GM21381 (cell line): ENCODE measurements around the gene FGD1.
"Not testable (repeated sequence)": the region's sequence is repeated elsewhere in the genome, so short reads cannot be mapped to it uniquely, and the experiment has no call there.

Experiments used
- ATAC-seq: cut with Tn5 transposase; IDR thresholded peaks from one replicate; pipeline ENCODE4 v1.9.1; 2021; ENCODE audit warnings: mild to moderate bottlenecking, moderate library complexity; ENCODE audit not compliant: unreplicated experiment

The FGD1 gene

DNA sequence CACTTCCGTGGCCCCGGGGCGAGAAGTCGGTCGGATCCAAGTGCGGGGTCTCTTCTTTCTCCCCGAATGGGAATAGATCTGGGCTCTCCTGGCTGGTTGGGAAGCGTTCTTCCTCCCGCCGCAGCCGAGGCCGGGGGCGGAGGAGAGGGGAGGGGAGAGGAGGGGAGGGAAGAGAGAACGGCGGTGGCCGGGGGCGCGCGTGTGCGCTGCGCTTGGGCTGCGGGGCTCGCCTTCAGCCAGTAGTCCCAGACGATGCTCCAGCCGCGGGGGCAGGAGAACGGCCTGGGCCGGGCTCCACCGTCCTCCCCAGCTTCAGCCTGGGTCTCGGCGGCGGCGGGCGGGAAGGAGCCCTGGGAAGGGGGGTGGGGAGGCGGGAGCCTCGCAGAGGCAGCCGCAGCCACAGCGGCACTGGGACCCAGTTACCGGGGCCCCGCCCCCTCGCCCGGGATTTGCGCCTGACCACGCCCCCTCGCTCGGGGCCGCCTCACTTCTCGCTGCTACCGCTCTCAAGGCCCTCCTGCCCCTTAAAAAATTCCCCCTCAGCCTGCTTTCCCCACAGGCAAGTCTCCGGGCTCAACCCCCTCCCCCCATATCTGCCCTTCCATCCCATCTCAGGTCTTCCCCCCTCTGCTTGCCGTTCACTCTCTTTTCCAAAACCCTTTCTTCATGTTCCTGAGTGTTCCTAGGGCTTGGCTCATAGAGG, at the start of gene FGD1:
TSS of gene FGD1 (minus strand) at position 421 of the 703 bp plus-strand sequence. CDS start 802 bp downstream, outside the sequence.
- no peak for ATAC-seq

- ATAC-seq, result not testable (repeated sequence)
These were observed 46.2 kb upstream of the FGD1 start for GRCh38 chrX:54542239-54542638.

DNA sequence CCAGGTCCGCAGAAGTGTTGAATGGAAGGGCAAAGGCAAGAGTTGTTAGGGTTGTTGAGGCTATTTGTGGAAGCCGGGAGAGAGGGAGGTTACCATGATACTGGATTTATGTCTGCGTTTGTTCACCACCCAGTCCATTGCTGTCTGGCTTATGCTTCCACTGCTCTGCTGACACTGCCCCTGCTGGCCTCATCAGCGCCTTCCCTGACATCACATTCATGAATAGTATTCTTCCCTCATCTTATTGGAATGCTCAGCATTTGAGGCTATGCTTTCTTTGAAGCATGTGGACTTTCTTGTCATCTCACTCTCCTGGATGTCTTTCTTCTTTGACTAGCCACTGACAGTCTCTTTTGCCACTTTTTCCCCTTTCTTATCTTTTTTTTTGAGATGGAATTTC, 44.3 kb upstream of the FGD1 start:
- ATAC-seq, result no peak

DNA sequence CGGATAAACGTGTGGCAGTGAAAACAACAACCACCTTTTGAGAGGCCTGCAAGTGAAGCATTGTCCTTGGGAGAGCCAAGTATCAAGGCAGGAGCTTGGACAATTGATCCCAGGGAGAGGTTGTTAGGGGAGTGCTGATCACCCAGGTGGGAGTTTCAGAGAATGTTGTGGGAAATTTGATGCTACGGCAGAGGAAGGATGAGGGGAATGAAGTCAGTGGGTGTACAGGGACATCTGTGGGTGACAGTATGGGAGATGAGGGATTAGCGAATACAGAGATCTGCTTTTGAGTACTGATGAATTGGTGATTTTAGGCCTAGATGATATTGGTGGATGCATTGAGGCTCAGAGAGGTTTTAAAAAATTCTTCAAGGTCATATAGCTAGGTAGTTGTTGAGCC, 38.2 kb upstream of the FGD1 start:
- no peak for ATAC-seq

- ATAC-seq, result no peak
These were observed 34.4 kb upstream of the FGD1 start for GRCh38 chrX:54530357-54530900.

DNA sequence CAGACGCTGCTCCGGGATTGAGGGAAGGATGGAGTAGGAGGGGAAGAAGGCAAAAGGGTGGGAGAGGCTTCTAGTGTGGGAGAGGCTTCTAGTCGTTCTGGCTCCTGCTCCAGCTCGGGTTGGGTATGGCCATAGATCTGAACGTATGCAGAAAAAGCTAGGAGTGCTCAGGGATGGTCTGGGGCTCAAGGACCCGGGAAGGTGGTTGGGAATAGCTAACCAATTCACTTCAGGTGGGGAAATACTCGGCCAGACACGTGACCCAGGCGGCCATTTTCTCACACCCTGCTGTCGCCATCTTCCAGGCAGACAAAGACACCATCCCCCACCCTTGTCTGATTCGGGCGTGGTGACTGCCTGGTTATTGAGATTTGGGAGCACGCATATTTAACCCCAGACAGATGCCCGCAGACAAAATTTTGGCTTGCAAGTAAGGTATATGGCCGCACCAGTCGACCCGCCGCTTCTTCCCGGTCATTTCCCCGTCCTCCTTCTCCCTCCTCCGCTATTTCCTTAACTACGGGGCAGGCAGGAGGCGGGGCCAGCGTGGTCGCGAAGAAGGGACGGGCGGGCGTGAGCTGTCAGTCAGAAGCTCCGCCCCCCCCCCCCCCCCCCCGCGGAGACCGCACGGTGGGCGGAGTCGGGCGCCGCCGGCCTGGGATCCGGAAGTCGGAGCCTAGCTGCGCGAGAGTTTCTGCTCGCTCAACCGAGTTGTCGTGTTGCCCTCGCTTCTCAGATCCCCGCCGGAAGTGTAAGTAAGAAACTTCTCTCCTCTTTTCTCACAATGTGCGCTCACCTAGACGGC, 33.7 kb upstream of the FGD1 start, which contains the start of gene GNL3L:
TSS of gene GNL3L (plus strand) at position 668 of the 805 bp plus-strand sequence. CDS start 2,348 bp downstream, outside the sequence.
- peak; percentile 84 for ATAC-seq

DNA sequence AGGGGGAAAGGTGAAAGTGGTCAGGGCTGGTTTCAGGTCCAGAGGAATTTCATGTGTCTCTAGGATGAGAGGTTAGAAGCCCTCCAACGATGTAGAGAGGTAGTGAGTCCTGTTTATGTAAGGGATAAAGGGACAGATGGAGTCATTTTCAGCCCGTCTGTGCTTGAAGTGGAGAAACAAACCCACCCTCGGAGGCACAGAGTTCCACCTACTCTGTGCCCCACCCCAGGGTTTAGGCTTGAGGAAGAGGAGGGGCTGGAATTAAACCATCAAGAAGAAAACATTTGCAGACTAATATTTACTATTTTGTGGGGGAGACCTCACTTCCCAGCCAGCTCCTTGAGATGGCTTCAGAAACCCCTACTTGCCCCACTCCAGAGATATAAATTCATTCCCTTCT, 33.1 kb upstream of the FGD1 start:
- ATAC-seq, result no peak

GRCh38 chrX:54509400-54509799, 13.4 kb upstream of the FGD1 start:
- ATAC-seq, result no peak

- ATAC-seq, result no peak
These were observed 902 bp upstream of the FGD1 start for GRCh38 chrX:54496936-54497335.

- no peak for ATAC-seq
These were observed 451 bp upstream of the FGD1 start for GRCh38 chrX:54496517-54496852.

DNA sequence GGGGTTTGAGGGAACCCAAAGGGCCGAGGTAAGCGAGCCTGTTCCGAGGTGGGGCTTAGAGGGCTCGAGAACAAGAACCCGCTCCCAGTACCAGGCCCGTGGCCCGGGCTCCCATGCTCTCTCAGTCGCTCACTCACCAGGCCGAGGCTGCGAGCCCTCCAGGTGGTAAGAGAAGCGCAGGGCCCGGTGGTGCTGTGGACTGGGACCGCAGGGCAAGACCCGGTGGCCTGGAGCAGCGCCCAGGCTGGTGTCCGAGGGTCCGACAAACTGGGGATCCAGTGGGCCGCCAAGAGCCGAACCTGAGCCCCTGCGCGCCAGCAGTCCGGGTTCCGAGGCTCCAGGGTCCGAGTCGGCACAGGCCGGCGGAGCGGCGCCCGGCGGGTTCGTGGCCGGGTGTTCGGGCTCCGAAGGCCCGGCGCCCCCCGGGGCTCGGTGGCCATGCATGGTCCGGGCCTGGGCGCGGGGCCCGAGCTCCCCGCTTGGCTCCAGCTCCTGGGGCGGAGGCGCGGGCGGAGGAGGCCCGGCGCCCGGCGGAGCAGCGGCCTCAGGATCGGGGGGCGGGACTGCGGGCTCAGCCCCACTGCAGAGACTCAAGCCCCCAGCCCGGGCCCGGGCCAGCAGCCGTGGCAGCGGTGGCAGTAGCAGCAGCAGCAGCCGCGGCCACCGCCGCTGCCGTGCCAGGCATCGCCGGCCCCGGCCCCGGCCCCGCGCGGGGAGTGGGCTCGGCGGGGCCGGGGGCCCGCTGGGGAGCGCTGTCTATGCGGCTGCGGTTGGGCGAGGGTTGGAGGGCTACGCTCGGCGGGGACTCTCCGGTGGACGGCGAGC, 833 bp downstream of the FGD1 start:
- ATAC-seq, result no peak

GRCh38 chrX:54494166-54494988, 1.7 kb downstream of the FGD1 start:
- ATAC-seq, result no peak

GRCh38 chrX:54492340-54492739, 3.7 kb downstream of the FGD1 start:
- no peak for ATAC-seq

- ATAC-seq, result not testable (repeated sequence)
These were observed 6.2 kb downstream of the FGD1 start for GRCh38 chrX:54489819-54490218.

GRCh38 chrX:54484666-54485065, 11.4 kb downstream of the FGD1 start:
- no peak for ATAC-seq

DNA sequence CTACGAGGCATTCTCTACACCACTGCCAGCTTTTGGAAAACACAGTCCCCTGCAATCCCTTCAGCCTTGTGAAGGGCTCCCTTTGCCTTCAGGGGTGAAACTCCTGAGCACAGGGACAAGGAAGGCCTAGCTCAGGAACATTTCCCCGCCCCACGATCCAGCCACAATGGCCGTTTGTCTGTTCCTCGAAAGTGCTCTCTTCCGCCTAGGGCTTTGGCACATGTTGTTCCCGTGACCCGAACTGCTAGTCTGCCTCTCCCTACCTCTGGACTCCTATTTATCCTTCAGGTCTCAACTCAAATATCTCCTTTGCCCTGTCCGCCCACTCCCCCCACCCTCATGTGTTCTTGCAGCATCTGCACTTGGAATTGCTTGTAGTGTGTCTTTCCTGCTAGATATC, 12.1 kb downstream of the FGD1 start:
- ATAC-seq, result no peak

DNA sequence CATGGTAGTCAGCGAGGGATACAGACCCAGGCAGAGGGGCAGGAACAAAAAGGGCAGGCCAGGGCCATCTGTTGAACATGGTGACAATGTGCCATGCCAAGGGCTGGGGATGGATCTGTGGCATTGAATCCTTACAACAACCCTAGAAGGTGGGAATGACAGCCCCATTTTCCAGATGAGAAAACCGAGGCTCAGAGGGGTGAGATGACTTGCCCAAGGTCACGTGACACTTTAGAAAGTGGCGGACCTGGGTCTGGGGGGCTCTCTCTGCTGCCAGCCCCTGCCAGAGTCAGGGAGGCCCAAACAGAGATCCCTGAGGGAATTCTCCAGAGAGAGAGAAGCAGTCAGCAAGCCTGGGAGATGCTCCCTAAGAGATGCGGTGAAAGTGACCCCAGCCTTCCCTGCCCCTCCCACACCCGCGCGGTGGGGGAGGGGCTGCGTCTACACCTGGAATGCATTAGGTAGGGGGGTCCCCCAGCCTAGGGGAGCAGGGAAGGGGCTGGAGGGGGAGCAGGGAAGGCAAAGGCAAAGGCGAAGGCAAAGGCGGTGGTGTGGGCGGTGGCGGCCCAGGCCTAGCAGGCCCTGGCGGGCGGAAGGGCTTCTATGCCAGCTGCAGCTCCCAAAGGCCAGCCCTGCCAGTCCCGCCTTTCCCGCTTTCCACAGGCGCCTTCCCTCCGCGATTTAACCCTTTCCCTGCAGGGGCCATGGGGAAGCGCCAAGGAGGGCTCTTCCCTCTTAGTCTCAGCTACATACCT, 13.0 kb downstream of the FGD1 start:
- ATAC-seq, result no peak

DNA sequence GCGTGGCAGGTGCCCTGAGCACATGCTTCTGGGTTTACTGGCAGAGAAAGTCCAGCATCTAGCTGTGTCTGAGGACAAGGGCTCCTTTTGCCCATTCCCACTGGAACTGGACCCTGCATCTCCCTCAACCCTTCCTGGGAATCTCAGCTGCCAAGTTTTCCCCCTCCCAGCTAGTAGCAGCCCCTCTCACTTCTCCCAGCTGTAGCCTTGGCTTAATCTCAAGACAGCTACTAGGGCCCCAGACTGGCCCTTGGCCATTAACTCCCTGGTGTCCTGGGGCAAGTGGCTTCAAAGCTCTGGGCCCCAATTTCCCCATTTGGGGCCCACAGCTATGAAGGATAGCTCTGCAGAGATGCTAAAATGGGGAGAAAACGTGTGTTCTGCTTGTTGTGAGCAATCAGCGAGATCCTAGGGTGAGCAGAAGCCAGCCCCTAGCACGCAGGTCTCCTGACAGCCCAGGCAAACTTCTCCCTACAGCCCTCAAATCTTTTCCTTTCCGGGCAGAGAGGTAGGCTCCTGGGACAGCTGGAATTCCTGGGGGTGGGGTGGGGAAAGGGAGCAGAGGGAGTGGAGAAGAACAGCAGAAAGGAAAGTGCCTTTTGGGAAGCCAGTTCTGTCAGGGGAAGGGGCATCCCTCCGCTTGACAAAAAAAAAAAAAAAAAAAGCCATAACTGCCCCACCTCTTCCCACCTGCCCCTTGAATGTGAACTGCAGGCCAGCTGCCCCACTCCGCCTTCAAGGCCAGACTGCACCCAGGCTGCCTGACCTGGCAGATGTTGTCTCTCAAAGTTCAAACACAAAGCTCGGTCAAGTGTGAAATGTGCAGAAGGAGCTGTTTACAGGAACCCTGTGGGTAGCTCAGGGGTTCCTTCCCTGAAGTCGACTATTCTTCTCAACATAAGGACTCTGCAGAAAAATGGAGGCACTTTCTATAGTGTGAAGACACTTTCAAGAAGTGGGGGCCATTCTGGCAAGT, 16.6 kb downstream of the FGD1 start:
- ATAC-seq, result no peak
